Measurements from ENCODE around the gene CYP4F3.
"Not testable (repeated sequence)": the region's sequence is repeated elsewhere in the genome, so short reads cannot be mapped to it uniquely, and the experiment has no call there.

CYP4F3 gene

DNA sequence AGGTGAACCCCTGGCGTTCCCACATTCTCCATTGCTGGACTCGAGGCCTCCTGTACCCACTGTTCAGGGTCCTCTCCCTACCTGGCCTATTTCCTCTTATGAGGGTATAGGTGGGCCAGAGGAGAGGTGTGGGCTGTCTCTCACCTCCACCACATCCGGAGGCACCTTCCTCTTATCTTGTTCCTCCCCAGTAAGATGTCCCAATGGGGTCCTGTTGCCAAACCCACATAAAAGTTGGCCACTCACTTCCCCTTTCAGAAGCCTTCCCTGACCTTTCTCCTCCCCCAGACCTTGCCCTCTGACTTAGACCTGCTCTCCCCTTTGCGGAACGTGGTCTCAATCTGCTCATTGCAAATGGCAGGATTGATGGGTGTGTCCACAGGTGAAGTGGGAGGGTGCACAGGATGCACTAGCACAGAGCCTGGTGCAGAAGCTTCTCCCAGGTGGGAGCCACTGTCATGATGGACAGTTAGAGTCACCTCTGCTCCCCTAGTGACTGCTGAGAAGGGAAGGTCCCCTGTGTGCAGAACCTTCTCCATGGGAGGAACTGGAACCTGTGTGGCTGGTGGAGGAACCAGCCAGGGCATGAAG lies 1.3 kb downstream of the CYP4F3 start:
- TF ChIP-seq, protein P1, sequence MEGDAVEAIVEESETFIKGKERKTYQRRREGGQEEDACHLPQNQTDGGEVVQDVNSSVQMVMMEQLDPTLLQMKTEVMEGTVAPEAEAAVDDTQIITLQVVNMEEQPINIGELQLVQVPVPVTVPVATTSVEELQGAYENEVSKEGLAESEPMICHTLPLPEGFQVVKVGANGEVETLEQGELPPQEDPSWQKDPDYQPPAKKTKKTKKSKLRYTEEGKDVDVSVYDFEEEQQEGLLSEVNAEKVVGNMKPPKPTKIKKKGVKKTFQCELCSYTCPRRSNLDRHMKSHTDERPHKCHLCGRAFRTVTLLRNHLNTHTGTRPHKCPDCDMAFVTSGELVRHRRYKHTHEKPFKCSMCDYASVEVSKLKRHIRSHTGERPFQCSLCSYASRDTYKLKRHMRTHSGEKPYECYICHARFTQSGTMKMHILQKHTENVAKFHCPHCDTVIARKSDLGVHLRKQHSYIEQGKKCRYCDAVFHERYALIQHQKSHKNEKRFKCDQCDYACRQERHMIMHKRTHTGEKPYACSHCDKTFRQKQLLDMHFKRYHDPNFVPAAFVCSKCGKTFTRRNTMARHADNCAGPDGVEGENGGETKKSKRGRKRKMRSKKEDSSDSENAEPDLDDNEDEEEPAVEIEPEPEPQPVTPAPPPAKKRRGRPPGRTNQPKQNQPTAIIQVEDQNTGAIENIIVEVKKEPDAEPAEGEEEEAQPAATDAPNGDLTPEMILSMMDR (IDR thresholded peaks at IDR 0.05; ENCODE audit: extremely low read depth, insufficient read depth, missing control alignments): no peak
- in situ Hi-C loops (cut with MboI; ENCODE audit: low pct_unique_long_range_greater_than_20kb, low sequenced_read_pairs, unreplicated experiment): loop anchor here (25.0 kb wide), 1 partner anchor 745 kb away; no protein-coding TSS in a partner anchor
- no peak for DNase-seq (ENCODE audit: low spot score)

DNA sequence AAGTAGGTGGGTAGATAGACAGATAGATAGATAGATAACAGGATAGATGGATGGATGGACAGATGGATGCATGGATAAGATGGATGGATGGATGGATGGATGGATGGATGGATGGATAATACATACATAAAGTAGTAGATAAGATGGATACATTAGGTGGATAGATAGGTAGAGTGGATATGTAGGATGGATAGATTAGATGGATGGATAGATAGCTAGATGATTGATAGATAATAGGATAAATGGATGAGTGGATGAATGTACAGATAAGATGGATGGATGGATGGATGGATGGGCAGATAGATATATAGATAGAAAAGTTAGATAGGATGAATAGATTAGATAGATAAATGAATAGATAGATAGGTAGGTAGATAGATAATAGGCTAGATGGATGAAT lies 2.1 kb downstream of the CYP4F3 start:
- in situ Hi-C loops (cut with MboI; ENCODE audit: low pct_unique_long_range_greater_than_20kb, low sequenced_read_pairs, unreplicated experiment): loop anchor here (25.0 kb wide), 1 partner anchor 744 kb away; no protein-coding TSS in a partner anchor
- TF ChIP-seq, protein P1 (IDR thresholded peaks at IDR 0.05; ENCODE audit: extremely low read depth, insufficient read depth, missing control alignments): no peak
- DNase-seq (ENCODE audit: low spot score): no peak

DNA sequence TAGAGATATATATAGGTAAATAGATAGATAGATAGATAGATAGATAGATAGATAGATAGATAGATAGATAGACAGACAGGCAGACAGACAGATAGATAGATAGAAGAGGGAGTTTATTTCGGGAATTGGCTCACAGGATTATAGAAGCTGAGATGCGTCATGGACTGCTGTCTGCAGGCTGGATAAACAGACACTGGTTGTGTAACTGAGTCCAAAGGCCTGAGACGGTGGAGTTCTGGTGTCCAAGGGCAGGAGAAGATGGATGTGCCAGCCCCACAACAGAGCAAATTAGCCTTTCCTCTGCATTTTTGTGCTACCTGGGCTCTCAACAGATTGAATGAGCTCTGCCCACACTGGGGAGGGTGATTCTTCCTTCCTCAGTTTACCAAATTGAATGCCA lies 2.7 kb downstream of the CYP4F3 start:
- in situ Hi-C loops (cut with MboI; ENCODE audit: low pct_unique_long_range_greater_than_20kb, low sequenced_read_pairs, unreplicated experiment): loop anchor here (25.0 kb wide), 1 partner anchor 744 kb away; no protein-coding TSS in a partner anchor
- no peak for DNase-seq (ENCODE audit: low spot score)
- TF ChIP-seq, protein P1 (IDR thresholded peaks at IDR 0.05; ENCODE audit: extremely low read depth, insufficient read depth, missing control alignments): no peak

DNA sequence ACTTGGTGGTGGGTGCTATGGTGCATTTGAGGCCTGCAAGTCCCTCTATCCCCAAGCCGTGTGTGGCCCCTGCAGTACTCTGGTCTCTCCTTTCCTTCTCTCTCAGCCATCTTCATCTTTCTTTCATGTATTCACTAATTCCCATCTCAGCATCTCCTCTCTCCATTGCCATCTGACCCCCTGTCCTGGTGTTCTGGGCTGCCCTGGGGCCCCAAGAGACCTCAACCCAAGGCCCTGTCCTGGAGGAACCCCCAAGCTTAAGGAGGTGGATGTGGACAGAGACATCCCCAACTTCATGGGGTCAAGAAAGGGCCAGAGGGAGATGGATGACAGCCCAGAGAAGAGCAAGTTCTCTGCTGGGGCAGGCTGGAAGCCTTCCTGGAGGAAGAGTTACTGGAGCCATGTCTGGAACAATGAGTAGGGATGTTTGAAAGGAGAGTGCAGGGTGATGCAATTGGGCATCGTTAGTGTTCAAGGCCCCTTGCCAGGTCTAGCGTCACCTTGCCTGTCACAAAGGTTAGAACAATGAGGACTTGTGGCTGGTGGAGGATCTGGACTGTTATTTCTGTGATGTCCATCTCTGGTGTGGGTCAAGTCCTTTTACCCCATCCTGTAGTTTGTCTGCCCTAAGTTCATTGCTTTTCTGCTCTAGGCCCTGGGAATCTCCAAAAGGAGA lies 3.5 kb downstream of the CYP4F3 start:
- in situ Hi-C loops (cut with MboI; ENCODE audit: low pct_unique_long_range_greater_than_20kb, low sequenced_read_pairs, unreplicated experiment): loop anchor here (25.0 kb wide), 1 partner anchor 743 kb away; no protein-coding TSS in a partner anchor
- TF ChIP-seq, protein P1 (IDR thresholded peaks at IDR 0.05; ENCODE audit: extremely low read depth, insufficient read depth, missing control alignments): no peak
- DNase-seq (ENCODE audit: low spot score): no peak

DNA sequence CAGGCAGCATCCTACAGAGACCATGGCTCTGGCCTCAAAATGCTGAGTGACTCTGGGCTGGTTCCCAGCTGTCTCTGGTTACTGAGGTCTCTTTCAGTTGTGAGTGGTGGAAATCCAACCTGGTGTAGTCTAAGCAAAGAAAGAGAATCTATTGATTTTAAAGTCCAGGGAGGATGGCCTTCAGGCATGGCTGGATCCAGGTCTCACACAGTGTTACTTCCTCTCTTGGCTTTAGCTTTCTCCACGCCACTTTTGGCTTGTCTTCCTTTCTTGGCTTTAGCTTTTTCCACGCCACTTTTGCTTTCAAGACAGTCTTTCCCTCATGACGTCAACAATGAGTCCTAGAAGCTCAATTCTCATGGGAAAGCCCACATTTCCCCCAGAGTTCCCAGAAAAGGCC lies 4.1 kb downstream of the CYP4F3 start:
- in situ Hi-C loops (cut with MboI; ENCODE audit: low pct_unique_long_range_greater_than_20kb, low sequenced_read_pairs, unreplicated experiment): loop anchor here (25.0 kb wide), 1 partner anchor 742 kb away; no protein-coding TSS in a partner anchor
- TF ChIP-seq, protein P1 (IDR thresholded peaks at IDR 0.05; ENCODE audit: extremely low read depth, insufficient read depth, missing control alignments): no peak
- no peak for DNase-seq (ENCODE audit: low spot score)

DNA sequence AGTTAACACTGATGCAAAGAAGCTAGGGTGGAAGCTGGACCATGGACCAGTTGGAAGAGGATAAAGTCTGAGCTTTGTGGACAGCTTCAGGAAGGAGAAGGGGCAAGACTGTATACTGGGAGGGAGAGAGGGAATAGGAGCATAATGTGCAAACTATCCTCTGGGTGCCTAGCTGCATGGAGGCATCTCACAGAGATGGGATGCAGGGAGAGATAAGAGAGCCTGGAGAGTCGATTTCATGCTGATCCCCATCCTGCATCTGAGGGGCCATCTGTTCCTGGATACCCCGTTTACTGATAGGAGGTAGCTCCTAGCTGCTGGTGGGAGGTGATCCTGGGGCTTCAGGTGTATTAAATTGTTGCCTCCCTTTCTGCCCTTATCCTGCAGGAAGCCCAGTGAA lies 8.8 kb downstream of the CYP4F3 start:
- in situ Hi-C loops (cut with MboI; ENCODE audit: low pct_unique_long_range_greater_than_20kb, low sequenced_read_pairs, unreplicated experiment): loop anchor here (25.0 kb wide), 1 partner anchor 738 kb away; no protein-coding TSS in a partner anchor
- no peak for DNase-seq (ENCODE audit: low spot score)
- TF ChIP-seq, protein P1 (IDR thresholded peaks at IDR 0.05; ENCODE audit: extremely low read depth, insufficient read depth, missing control alignments): no peak

DNA sequence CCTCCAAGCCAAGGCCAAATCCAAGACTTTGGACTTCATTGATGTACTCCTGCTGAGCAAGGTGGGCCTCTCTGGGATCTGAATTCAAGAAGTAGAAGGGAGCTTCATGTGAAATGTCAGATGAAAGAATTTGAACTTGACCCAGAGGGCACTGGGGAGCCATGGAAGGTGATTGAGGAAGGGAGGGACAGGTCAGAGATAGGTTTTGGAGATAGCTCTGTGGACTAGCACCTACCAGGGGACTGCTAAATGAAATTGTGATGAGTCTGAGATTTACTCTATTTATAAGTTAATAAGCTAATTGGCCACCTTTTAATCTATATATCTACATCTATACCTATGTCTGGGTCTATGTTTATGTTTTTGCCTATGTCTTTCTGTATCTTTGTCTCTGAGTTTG lies 9.4 kb downstream of the CYP4F3 start:
- DNase-seq (ENCODE audit: low spot score); in situ Hi-C loops (cut with MboI; ENCODE audit: low pct_unique_long_range_greater_than_20kb, low sequenced_read_pairs, unreplicated experiment): not testable (repeated sequence)

Measured in GM13977 (cell line).